Upper lobe of left lung (tissue), 6 donors: Measurements from ENCODE around the gene THAP4. TPM values are rescaled to one million over a fixed set of nuclear protein-coding genes. Genes with fewer than 3 reads are reported as not detected.
A peak's percentile ranks its signal among the peaks of the same experiment; 100 is the strongest.

Source experiments
- ATAC-seq, 2 donors: fragments of 200-7000 bp; cut with Tn5 transposase; one replicate each; pipeline ENCODE4 v1.9.1; 2022; ENCODE audit warnings: mild to moderate bottlenecking in 2 of 2, moderate library complexity in 2 of 2; ENCODE audit not compliant: low FRiP score in 2 of 2
- DNase-seq, 2 donors: peaks; one replicate each; pipeline ENCODE4 v3.0.0-alpha.2; 2019 to 2020
- H3K27ac ChIP-seq, 4 donors: fragments of 200-600 bp; sonication (generic); one replicate each; pipeline ENCODE4 v1.5.1; 2016 to 2019
- H3K27me3 ChIP-seq, 4 donors: fragments of 200-600 bp; sonication (generic); one replicate each; pipeline ENCODE4 v1.5.1; 2017 to 2019
- H3K36me3 ChIP-seq, 4 donors: fragments of 200-600 bp; sonication (generic); one replicate each; pipeline ENCODE4 v1.5.1; 2016 to 2019
- H3K4me1 ChIP-seq, 4 donors: fragments of 200-600 bp; sonication (generic); one replicate each; pipeline ENCODE4 v1.5.1; 2018 to 2019
- H3K4me3 ChIP-seq, 4 donors: fragments of 200-600 bp; sonication (generic); one replicate each; pipeline ENCODE4 v1.5.1; 2017 to 2019; ENCODE audit warnings: mild to moderate bottlenecking in 2 of 4, moderate library complexity in 1 of 4
- H3K9me3 ChIP-seq, 4 donors: fragments of 200-600 bp; sonication (generic); one replicate each; pipeline ENCODE4 v1.5.1; 2018 to 2019
- CTCF ChIP-seq, 6 experiments: fragments of 450-650 bp in 4 of 6; fragments of 200-600 bp in 2 of 6; sonication (generic) in 2 of 6; IDR thresholded peaks; one replicate each; pipeline ENCODE4 v1.5.1; 2016 to 2019; ENCODE audit warnings: antibody characterized with exemption in 6 of 6
- EP300 ChIP-seq, 4 donors: sonication (generic); formaldehyde crosslinking; IDR thresholded peaks; one replicate each; pipeline ENCODE4 v1.5.1; 2017; ENCODE audit warnings: antibody characterized with exemption in 4 of 4, control low read depth in 2 of 4
- POLR2A ChIP-seq, 4 donors: fragments of 450-650 bp; IDR thresholded peaks; one replicate each; pipeline ENCODE4 v1.5.1; 2016 to 2017; ENCODE audit warnings: antibody characterized with exemption in 4 of 4, mild to moderate bottlenecking in 2 of 4
- POLR2AphosphoS5 ChIP-seq, 2 donors: sonication (generic); formaldehyde crosslinking; IDR thresholded peaks; one replicate each; pipeline ENCODE4 v1.5.1; 2017; ENCODE audit warnings: antibody characterized with exemption in 2 of 2
- WGBS, 2 donors: methylation state at CpG; one replicate each; pipeline ENCODE4 v1.1.5; 2017 to 2018; 5-methylcytosine and 5-hydroxymethylcytosine counted together
- total RNA-seq, 6 donors: library from RNA; depleted of rRNA in 4 of 6; stranded (reverse); fragments of >200 nt in 4 of 6; gene quantifications; one replicate each; pipeline versions ENCODE4 v1.1.0 to v1.2.1, GENCODE V29; 2016 to 2021
- donor health status: DM: no; HTN: no; CAD: no; lungs with moderate emphysema.
- donor health status: DM: no; HTN: yes; CAD: no; lungs with severe emphysema.

The THAP4 gene
- total RNA-seq, 6 donors from 2014 or later, result 36.6 to 85.9 (median 48.1) TPM

DNA sequence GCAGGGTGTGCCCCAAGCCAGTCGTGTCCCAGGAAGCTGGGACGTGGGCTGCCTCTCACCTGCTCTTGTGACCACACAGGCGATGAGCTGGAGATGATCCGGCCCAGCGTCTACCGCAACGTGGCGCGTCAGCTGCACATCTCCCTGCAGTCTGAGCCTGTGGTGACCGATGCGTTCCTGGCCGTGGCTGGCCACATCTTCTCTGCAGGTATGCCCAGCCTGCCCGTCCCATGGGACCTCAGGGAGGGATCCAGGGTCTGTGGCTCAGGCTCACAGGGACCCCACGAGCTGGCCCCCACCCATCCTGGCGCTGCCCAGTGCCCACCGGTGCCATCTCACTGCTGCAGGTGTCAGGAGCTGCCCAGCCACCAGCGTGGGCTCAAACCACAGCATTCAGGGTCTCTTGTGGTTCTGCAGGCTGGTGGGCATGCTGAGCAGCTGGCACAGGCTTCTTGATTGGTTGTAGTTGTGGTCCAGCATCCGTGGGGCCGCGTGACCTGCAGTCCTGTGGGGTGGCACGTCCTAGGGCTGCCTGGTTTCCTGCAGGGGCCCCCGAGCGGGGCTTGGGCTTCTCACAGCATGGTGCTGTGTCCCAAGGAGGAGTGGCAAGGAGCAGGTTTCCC lies 74.6 kb downstream of the THAP4 start:
- DNase-seq, result peak in 1 of 2 donors; percentile 72
- peaks cover 0 to 12% (median 5%) of the 10 kb centered on the region in 4 donors for H3K36me3 ChIP-seq
- 80 to 86% methylated on average over 2 to 7 of the region's 23 CpGs for WGBS, 2 donors
- H3K27ac ChIP-seq, result peak overlapping the region in 2 of 4 donors; percentile 43 to 44
- no peak overlapping the region for H3K4me3 ChIP-seq
- no peak for ATAC-seq
- H3K9me3 ChIP-seq, result no peaks in the 10 kb centered on the region
- peaks cover 0 to 10% (median 0%) of the 10 kb centered on the region in 4 donors for H3K27me3 ChIP-seq
- no peak for TF ChIP-seq CTCF (IDR thresholded peaks at IDR 0.05)
- no peak for TF ChIP-seq POLR2AphosphoS5 (IDR thresholded peaks at IDR 0.05)
- peaks cover 32 to 58% (median 32%) of the 10 kb centered on the region in 4 donors for H3K4me1 ChIP-seq

DNA sequence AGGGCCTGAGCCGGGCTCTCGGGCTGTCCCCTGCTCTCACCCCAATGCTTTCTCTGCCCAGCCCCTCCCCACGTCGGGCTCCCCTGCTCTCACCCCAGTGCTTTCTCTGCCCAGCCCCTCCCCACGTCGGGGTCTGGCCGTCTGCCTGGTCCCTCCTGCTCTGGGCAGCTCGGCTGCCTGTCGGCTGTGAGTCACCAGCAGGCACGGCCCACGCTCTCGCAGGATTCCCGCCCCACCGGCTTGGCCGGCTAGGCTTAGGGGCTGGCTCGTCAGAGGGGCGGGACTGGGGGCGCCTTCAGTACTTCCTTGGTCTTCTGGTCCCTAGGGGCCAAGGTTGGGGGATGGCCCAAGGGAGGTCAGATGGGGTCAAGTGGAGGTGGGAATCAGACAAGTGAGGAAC lies 75.1 kb downstream of the THAP4 start:
- Histone ChIP-seq H3K27ac (peak overlapping the region in 2 of 4 donors; percentile 43 to 44), H3K27me3 (peaks cover 0 to 10% (median 0%) of the 10 kb centered on the region in 4 donors), H3K4me1 (peaks cover 32 to 58% (median 32%) of the 10 kb centered on the region in 4 donors), H3K4me3 (no peak overlapping the region), H3K36me3 (peaks cover 0 to 8% (median 5%) of the 10 kb centered on the region in 4 donors), H3K9me3 (no peaks in the 10 kb centered on the region)
- DNase-seq (peak; percentile 63 to 91), ATAC-seq (peak; percentile 46 to 78)
- TF ChIP-seq CTCF (IDR thresholded peaks at IDR 0.05), result no peak
- TF ChIP-seq POLR2A (IDR thresholded peaks at IDR 0.05), result no peak
- no peak for TF ChIP-seq EP300 (IDR thresholded peaks at IDR 0.05)
- TF ChIP-seq POLR2AphosphoS5 (IDR thresholded peaks at IDR 0.05), result no peak
- WGBS, 2 donors, result 57% methylated on average over 18 of the region's 18 CpGs; no CpG with 5 or more reads in 1 of the 2 donors

DNA sequence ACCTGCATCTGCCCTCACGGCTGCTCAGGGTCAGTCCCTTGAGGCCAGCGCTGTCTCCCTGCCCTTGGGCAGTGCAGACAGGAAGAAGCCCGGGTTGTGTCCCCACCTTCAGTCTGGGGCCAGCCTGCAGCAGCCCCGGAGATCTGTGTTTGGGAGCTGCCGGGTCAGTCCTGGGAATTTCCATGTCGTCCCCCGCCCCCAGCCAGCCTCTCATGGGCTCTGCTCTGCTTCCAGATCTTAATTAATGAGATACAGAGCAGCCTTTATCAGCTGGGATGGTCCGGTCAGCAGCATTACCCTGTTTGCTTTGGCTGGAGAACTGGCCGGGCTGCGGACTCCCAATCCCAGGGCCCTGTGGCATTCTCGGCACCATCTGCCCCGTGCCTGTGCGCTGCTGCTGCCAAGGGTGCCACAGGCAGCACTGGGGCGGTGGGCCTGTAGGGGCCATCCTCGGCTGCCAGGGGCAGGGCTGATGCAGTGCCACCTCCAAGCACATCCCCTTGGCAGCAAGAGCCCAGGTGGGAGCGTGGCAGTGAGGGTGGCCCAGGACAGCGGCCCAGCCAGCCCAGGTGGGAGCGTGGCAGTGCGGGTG lies 76.0 kb downstream of the THAP4 start:
- H3K9me3 ChIP-seq, result no peaks in the 10 kb centered on the region
- peak overlapping the region in 3 of 4 donors; percentile 17 to 86 (median 61) for H3K27ac ChIP-seq
- H3K4me1 ChIP-seq, result peaks cover 32 to 58% (median 33%) of the 10 kb centered on the region in 4 donors
- TF ChIP-seq CTCF (IDR thresholded peaks at IDR 0.05) (no peak), POLR2AphosphoS5 (IDR thresholded peaks at IDR 0.05) (no peak), EP300 (IDR thresholded peaks at IDR 0.05) (no peak)
- peaks cover 0 to 10% (median 0%) of the 10 kb centered on the region in 4 donors for H3K27me3 ChIP-seq
- peak overlapping the region in 3 of 4 donors; percentile 74 to 95 (median 77) for H3K4me3 ChIP-seq
- ATAC-seq (peak in 1 of 2 donors; percentile 3), DNase-seq (peak in 1 of 2 donors; percentile 76)
- peaks cover 0 to 7% (median 3%) of the 10 kb centered on the region in 4 donors for H3K36me3 ChIP-seq
- 43 to 66% methylated on average over 8 to 15 of the region's 19 CpGs for WGBS, 2 donors

GRCh38 chr2:241560162-241560882 lies 76.6 kb downstream of the THAP4 start:
- ATAC-seq (peak in 1 of 2 donors; percentile 0), DNase-seq (peak in 1 of 2 donors; percentile 71)
- peaks cover 32 to 65% (median 36%) of the 10 kb centered on the region in 4 donors for H3K4me1 ChIP-seq
- H3K4me3 ChIP-seq, result peak overlapping the region in 3 of 4 donors; percentile 74 to 95 (median 77)
- peak overlapping the region in 3 of 4 donors; percentile 17 to 86 (median 61) for H3K27ac ChIP-seq
- no peaks in the 10 kb centered on the region for H3K9me3 ChIP-seq
- peaks cover 0 to 10% (median 0%) of the 10 kb centered on the region in 4 donors for H3K27me3 ChIP-seq
- no peak for TF ChIP-seq EP300 (IDR thresholded peaks at IDR 0.05)
- TF ChIP-seq POLR2AphosphoS5 (IDR thresholded peaks at IDR 0.05), result no peak
- no peak for TF ChIP-seq POLR2A (IDR thresholded peaks at IDR 0.05)
- no peak for TF ChIP-seq CTCF (IDR thresholded peaks at IDR 0.05)
- peaks cover 0 to 7% (median 3%) of the 10 kb centered on the region in 4 donors for H3K36me3 ChIP-seq
- WGBS, 2 donors, result 78 to 82% methylated on average over 11 to 17 of the region's 18 CpGs
